Endodermal cell (in vitro differentiated cells): ENCODE results near the gene GRIK3. TPM values are rescaled to one million over a fixed set of nuclear protein-coding genes. Genes with fewer than 3 reads are reported as not detected.

Experiments
- DNase-seq: peaks from one replicate; pipeline ENCODE4 v3.0.0-alpha.2; 2017
- H3K27ac ChIP-seq: 2 replicates; pipeline ENCODE4 v1.5.1; 2013; ENCODE audit warnings: mild to moderate bottlenecking, low read depth, low read length, moderate library complexity
- H3K27me3 ChIP-seq: 2 replicates; pipeline ENCODE4 v1.6.1; 2013; ENCODE audit warnings: mild to moderate bottlenecking, low read length, moderate library complexity; ENCODE audit not compliant: insufficient read depth, control insufficient read depth, poor library complexity, severe bottlenecking
- H3K36me3 ChIP-seq: 2 replicates; pipeline ENCODE4 v1.7.0; 2013; ENCODE audit warnings: mild to moderate bottlenecking, low read length, moderate library complexity; ENCODE audit not compliant: control insufficient read depth, insufficient read depth
- H3K4me1 ChIP-seq: one replicate; pipeline ENCODE4 v1.7.0; 2013; ENCODE audit warnings: low read length; ENCODE audit not compliant: control insufficient read depth, insufficient read depth
- H3K4me3 ChIP-seq: 2 replicates; pipeline ENCODE4 v1.5.1; 2013; ENCODE audit warnings: mild to moderate bottlenecking, low read length, moderate library complexity
- H3K9ac ChIP-seq: 2 replicates; pipeline ENCODE4 v1.6.1; 2013; ENCODE audit warnings: mild to moderate bottlenecking, low read length, moderate library complexity; ENCODE audit not compliant: poor library complexity, severe bottlenecking; ENCODE audit errors: extremely low read depth
- H3K9me3 ChIP-seq: 2 replicates; pipeline ENCODE4 v1.6.1; 2013; ENCODE audit warnings: mild to moderate bottlenecking, low read length, moderate library complexity; ENCODE audit not compliant: control insufficient read depth
- H3K27ac Mint-ChIP-seq: 2 replicates; pipeline ENCODE4 v1.8.0; 2020; ENCODE audit warnings: mixed read lengths
- H3K27me3 Mint-ChIP-seq: 2 replicates; pipeline ENCODE4 v1.8.0; 2021; ENCODE audit warnings: mild to moderate bottlenecking, mixed read lengths; ENCODE audit not compliant: insufficient read depth
- H3K36me3 Mint-ChIP-seq: 2 replicates; pipeline ENCODE4 v1.8.0; 2020; ENCODE audit warnings: low read depth, mixed read lengths
- H3K4me1 Mint-ChIP-seq: 2 replicates; pipeline ENCODE4 v1.8.0; 2020; ENCODE audit warnings: mixed read lengths
- H3K4me3 Mint-ChIP-seq: 2 replicates; pipeline ENCODE4 v1.8.0; 2020; ENCODE audit warnings: mild to moderate bottlenecking, moderate library complexity, mixed read lengths
- H3K9me3 Mint-ChIP-seq: 2 replicates; pipeline ENCODE4 v1.8.0; 2020; ENCODE audit warnings: mild to moderate bottlenecking, mixed read lengths
- CTCF ChIP-seq: fragments of 200-600 bp; sonication (generic); conservative IDR thresholded peaks from 2 replicates; pipeline ENCODE4 v1.5.0; 2021; ENCODE audit warnings: antibody characterized with exemption, mild to moderate bottlenecking
- WGBS, 2 experiments: methylation state at CpG; one replicate each; pipeline versions ENCODE4 v1.1.5 to v1.1.7; 2013; ENCODE audit warnings: missing lambda C conversion rate in 2 of 2, mixed read lengths in 1 of 2; ENCODE audit not compliant: insufficient coverage in 1 of 2, insufficient read length in 1 of 2; 5-methylcytosine and 5-hydroxymethylcytosine counted together
- total RNA-seq, 2 donors: library from RNA; stranded (reverse); fragmentation: NEBNext Ultra II Directional in 1 of 2; extraction: Animal tissue kit (Norgen Biotek cat#: 25700) in 1 of 2; gene quantifications; 2 replicates in 1 of 2; 3 replicates in 1 of 2; pipeline ENCODE4 v1.2.1, GENCODE V29; 2021

The GRIK3 gene
- total RNA-seq, 2 donors from 2014 or later = 13.4 to 32.4 TPM

DNA sequence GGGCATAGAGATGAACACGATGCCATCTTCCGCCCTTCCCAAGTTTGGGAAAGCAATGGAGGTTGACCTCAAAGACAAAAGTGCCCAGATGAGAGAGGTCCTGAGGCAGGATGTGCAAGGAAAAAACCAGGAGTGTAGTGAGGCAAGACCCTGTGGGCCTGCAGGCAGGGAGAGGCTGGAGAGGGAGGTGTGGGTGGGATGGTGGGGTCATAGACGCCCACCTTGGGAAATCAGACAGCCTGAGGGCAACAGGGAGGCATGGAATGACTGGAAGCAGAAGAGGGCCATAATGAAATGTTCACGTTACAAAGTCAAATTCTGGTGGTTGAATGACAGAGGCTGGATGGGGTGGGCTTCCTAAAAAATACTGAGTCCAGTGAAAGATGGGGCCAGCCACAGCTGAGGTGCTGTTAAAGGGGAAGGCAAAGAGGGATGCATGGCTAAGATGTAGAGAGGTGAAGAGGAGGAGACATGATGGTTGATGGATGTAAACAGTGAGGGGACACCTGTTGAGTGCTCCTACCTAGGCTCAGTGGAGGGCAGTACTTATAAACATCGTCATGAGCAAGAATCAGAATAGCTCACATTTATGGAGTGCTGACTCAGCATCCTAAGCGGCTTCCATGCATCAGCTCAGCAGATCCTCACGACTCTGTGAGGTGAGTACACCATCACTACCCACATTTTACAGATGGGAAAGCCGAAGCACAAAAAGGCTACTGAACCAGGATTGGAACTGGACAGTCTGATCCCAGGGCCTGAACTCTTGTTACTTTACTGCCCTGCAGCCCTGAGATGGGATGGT, 42.0 kb downstream of the GRIK3 start:
- Mint-ChIP-seq H3K27ac (no peak overlapping the region), H3K4me1 (no peaks in the 10 kb centered on the region), H3K36me3 (no peaks in the 10 kb centered on the region), H3K27me3 (peaks cover 3% of the 10 kb centered on the region), H3K9me3 (no peaks in the 10 kb centered on the region), H3K4me3 (no peak overlapping the region)
- H3K27me3 ChIP-seq = no peaks in the 10 kb centered on the region
- no peaks in the 10 kb centered on the region for H3K9me3 ChIP-seq
- no peaks in the 10 kb centered on the region for H3K4me1 ChIP-seq
- no peak overlapping the region for H3K9ac ChIP-seq
- H3K4me3 ChIP-seq = no peak overlapping the region
- no peaks in the 10 kb centered on the region for H3K36me3 ChIP-seq
- no peak for TF ChIP-seq CTCF
- no peak overlapping the region for H3K27ac ChIP-seq
- WGBS, 2 experiments = 88 to 96% methylated on average over 6 to 8 of the region's 8 CpGs
- DNase-seq = no peak

DNA sequence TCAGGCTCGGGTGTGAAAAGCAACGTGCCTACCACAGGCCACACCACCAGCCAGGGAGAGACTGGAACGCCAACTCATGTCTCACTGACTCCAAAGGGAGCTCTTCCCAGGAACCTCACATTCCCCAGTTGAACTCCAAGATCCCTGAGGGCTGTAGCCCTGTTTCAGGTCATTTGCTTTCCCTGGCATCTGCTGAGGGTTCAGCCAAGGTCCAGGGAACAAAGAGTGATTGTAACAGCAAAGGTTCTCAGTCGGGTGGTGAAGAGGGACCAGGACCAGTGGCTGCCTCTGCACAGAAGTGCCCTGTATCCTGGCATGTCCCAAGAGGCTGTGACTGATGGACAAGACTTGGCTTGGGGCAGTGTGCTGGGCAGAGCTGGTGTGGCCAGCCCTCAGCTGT, 42.8 kb downstream of the GRIK3 start:
- no peaks in the 10 kb centered on the region for H3K36me3 Mint-ChIP-seq
- DNase-seq = no peak
- H3K27ac Mint-ChIP-seq = no peak overlapping the region
- no peaks in the 10 kb centered on the region for H3K4me1 Mint-ChIP-seq
- Histone ChIP-seq H3K9ac (no peak overlapping the region), H3K9me3 (no peaks in the 10 kb centered on the region), H3K4me3 (no peak overlapping the region), H3K4me1 (no peaks in the 10 kb centered on the region), H3K36me3 (no peaks in the 10 kb centered on the region), H3K27me3 (no peaks in the 10 kb centered on the region), H3K27ac (no peak overlapping the region)
- H3K4me3 Mint-ChIP-seq = no peak overlapping the region
- H3K27me3 Mint-ChIP-seq = peaks cover 3% of the 10 kb centered on the region
- 88 to 92% methylated on average over 2 to 4 of the region's 4 CpGs for WGBS, 2 experiments
- no peak for TF ChIP-seq CTCF
- H3K9me3 Mint-ChIP-seq = no peaks in the 10 kb centered on the region

GRCh38 chr1:36990928-36991327, 43.4 kb downstream of the GRIK3 start:
- no peak overlapping the region for H3K4me3 Mint-ChIP-seq
- peaks cover 3% of the 10 kb centered on the region for H3K27me3 Mint-ChIP-seq
- H3K9me3 Mint-ChIP-seq = no peaks in the 10 kb centered on the region
- H3K27ac Mint-ChIP-seq = no peak overlapping the region
- DNase-seq = no peak
- no peaks in the 10 kb centered on the region for H3K4me1 Mint-ChIP-seq
- Histone ChIP-seq H3K4me3 (no peak overlapping the region), H3K27ac (no peak overlapping the region), H3K9ac (no peak overlapping the region), H3K4me1 (no peaks in the 10 kb centered on the region), H3K27me3 (no peaks in the 10 kb centered on the region), H3K9me3 (no peaks in the 10 kb centered on the region), H3K36me3 (no peaks in the 10 kb centered on the region)
- H3K36me3 Mint-ChIP-seq = no peaks in the 10 kb centered on the region
- 77 to 81% methylated on average over 3 of the region's 3 CpGs for WGBS, 2 experiments
- TF ChIP-seq CTCF = no peak
